ENCODE results near the gene MTHFD2L. TPM values are rescaled to one million over a fixed set of nuclear protein-coding genes. Genes with fewer than 3 reads are reported as not detected.

The MTHFD2L gene
- total RNA-seq, 1 experiment from 2014 or later: 8.9 TPM

GRCh38 chr4:74293558-74293957 lies 135.6 kb downstream of the MTHFD2L start:
- no peaks in the 10 kb centered on the region; the same call in 1 of the 2 replicates for H3F3A ChIP-seq (ENCODE audit: insufficient read depth, low read depth)
- no peaks in the 10 kb centered on the region for H3K27me3 ChIP-seq (ENCODE audit: insufficient read depth, low read depth)
- H3K4me1 ChIP-seq (replicated peaks; ENCODE audit: insufficient read depth): peaks cover 8% of the 10 kb centered on the region
- H3K4me2 ChIP-seq: no peak overlapping the region
- CTCF ChIA-PET: interaction anchor here (0.6 kb wide), 1 partner anchor 13 kb away, joined by 5 read pairs; no protein-coding TSS in a partner anchor
- H3K9me3 ChIP-seq (ENCODE audit: insufficient read depth, low read depth): no peaks in the 10 kb centered on the region
- H4K20me1 ChIP-seq (ENCODE audit: insufficient read depth): no peaks in the 10 kb centered on the region
- H3K36me3 ChIP-seq (ENCODE audit: low read depth): no peaks in the 10 kb centered on the region
- intact Hi-C loops (cut with micrococcal nuclease; ENCODE audit: unreplicated experiment): no loop called here
- peak overlapping the region; percentile 29; the same call in 1 of the 2 replicates for H3K27ac ChIP-seq
- POLR2A ChIA-PET (ENCODE audit: unreplicated experiment): no interaction called here
- H3K79me2 ChIP-seq (ENCODE audit: low read depth): no peaks in the 10 kb centered on the region
- BruUV-seq (replicated peaks): no TSS peak
- H2AFZ ChIP-seq: no peak overlapping the region
- no peak overlapping the region for H3K4me3 ChIP-seq
- peak in 1 of 2 experiments; percentile 45 for DNase-seq
- TF ChIP-seq CTCF (conservative IDR thresholded peaks at IDR 0.05) (no peak), EZH2 (IDR thresholded peaks at IDR 0.05; ENCODE audit: low read depth) (no peak)
- H3K9me2 ChIP-seq (ENCODE audit: insufficient read depth): no peaks in the 10 kb centered on the region

GRCh38 chr4:74294681-74295080 lies 136.8 kb downstream of the MTHFD2L start:
- BruUV-seq (replicated peaks): no TSS peak
- no peak for DNase-seq
- peaks cover 8% of the 10 kb centered on the region for H3K4me1 ChIP-seq (replicated peaks; ENCODE audit: insufficient read depth)
- no peak overlapping the region for H2AFZ ChIP-seq
- no peak overlapping the region for H3K4me2 ChIP-seq
- POLR2A ChIA-PET (ENCODE audit: unreplicated experiment): no interaction called here
- TF ChIP-seq EZH2 (IDR thresholded peaks at IDR 0.05; ENCODE audit: low read depth): no peak
- intact Hi-C loops (cut with micrococcal nuclease; ENCODE audit: unreplicated experiment): no loop called here
- no peak overlapping the region for H3K4me3 ChIP-seq
- H3K9me2 ChIP-seq (ENCODE audit: insufficient read depth): no peaks in the 10 kb centered on the region
- H3K36me3 ChIP-seq (ENCODE audit: low read depth): no peaks in the 10 kb centered on the region
- no peaks in the 10 kb centered on the region for H3K79me2 ChIP-seq (ENCODE audit: low read depth)
- no peak overlapping the region for H3K27ac ChIP-seq
- no peaks in the 10 kb centered on the region for H3K9me3 ChIP-seq (ENCODE audit: insufficient read depth, low read depth)
- CTCF ChIA-PET: no interaction called here
- H3K27me3 ChIP-seq (ENCODE audit: insufficient read depth, low read depth): no peaks in the 10 kb centered on the region
- H3F3A ChIP-seq (ENCODE audit: insufficient read depth, low read depth): no peaks in the 10 kb centered on the region; the same call in 1 of the 2 replicates
- H4K20me1 ChIP-seq (ENCODE audit: insufficient read depth): no peaks in the 10 kb centered on the region

GRCh38 chr4:74297539-74297938 lies 139.6 kb downstream of the MTHFD2L start:
- Histone ChIP-seq H3K27me3 (ENCODE audit: insufficient read depth, low read depth) (no peaks in the 10 kb centered on the region), H3K79me2 (ENCODE audit: low read depth) (no peaks in the 10 kb centered on the region), H3K9me2 (ENCODE audit: insufficient read depth) (no peaks in the 10 kb centered on the region), H2AFZ (no peak overlapping the region), H3K4me1 (replicated peaks; ENCODE audit: insufficient read depth) (peaks cover 8% of the 10 kb centered on the region), H3K27ac (no peak overlapping the region), H4K20me1 (ENCODE audit: insufficient read depth) (no peaks in the 10 kb centered on the region), H3K4me3 (no peak overlapping the region), H3K4me2 (no peak overlapping the region), H3K36me3 (ENCODE audit: low read depth) (no peaks in the 10 kb centered on the region), H3F3A (ENCODE audit: insufficient read depth, low read depth) (no peaks in the 10 kb centered on the region; the same call in 1 of the 2 replicates), H3K9me3 (ENCODE audit: insufficient read depth, low read depth) (no peaks in the 10 kb centered on the region)
- TF ChIP-seq EZH2 (IDR thresholded peaks at IDR 0.05; ENCODE audit: low read depth): no peak
- TF ChIP-seq CTCF (conservative IDR thresholded peaks at IDR 0.05): no peak
- POLR2A ChIA-PET (ENCODE audit: unreplicated experiment): no interaction called here
- intact Hi-C loops (cut with micrococcal nuclease; ENCODE audit: unreplicated experiment): no loop called here
- no TSS peak for BruUV-seq (replicated peaks)
- DNase-seq: no peak
- CTCF ChIA-PET: no interaction called here

GRCh38 chr4:74304095-74304625 lies 146.2 kb downstream of the MTHFD2L start:
- Histone ChIP-seq H3K4me1 (replicated peaks; ENCODE audit: insufficient read depth) (no peaks in the 10 kb centered on the region), H3K27ac (no peak overlapping the region), H3K9me2 (ENCODE audit: insufficient read depth) (no peaks in the 10 kb centered on the region), H3K79me2 (ENCODE audit: low read depth) (no peaks in the 10 kb centered on the region), H3F3A (ENCODE audit: insufficient read depth, low read depth) (no peaks in the 10 kb centered on the region), H3K4me3 (no peak overlapping the region), H2AFZ (no peak overlapping the region), H3K9me3 (ENCODE audit: insufficient read depth, low read depth) (no peaks in the 10 kb centered on the region), H3K36me3 (ENCODE audit: low read depth) (no peaks in the 10 kb centered on the region), H3K27me3 (ENCODE audit: insufficient read depth, low read depth) (no peaks in the 10 kb centered on the region), H4K20me1 (ENCODE audit: insufficient read depth) (no peaks in the 10 kb centered on the region), H3K4me2 (no peak overlapping the region)
- ChIA-PET POLR2A (ENCODE audit: unreplicated experiment) (no interaction called here), CTCF (no interaction called here)
- BruUV-seq (replicated peaks): no TSS peak
- DNase-seq: no peak
- TF ChIP-seq CTCF (conservative IDR thresholded peaks at IDR 0.05): no peak
- intact Hi-C loops (cut with micrococcal nuclease; ENCODE audit: unreplicated experiment): no loop called here
